ENCODE results near the gene TMEM150C.
"Not testable (repeated sequence)": the region's sequence is repeated elsewhere in the genome, so short reads cannot be mapped to it uniquely, and the experiment has no call there.

The TMEM150C gene

DNA sequence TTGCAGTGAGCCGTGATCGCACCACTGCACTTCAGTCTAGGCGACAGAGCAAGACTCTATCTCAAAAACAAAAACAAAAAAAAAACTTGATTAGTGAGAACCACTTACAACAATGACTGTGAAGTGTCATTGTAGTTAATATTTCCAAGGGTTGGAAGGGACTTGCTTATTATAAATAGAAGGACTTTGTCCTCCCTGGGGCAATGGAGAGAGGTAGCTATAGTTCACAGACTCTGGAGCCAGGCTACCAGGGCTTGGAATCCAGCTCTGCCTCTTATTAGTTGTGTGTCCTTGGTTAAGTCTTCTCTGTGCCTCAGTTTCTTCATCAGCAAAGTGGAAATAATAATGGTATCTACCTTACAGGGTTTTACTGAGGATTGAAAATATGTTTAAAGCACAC is 51.6 kb downstream of the TMEM150C start:
- DNase-seq, result no peak

DNA sequence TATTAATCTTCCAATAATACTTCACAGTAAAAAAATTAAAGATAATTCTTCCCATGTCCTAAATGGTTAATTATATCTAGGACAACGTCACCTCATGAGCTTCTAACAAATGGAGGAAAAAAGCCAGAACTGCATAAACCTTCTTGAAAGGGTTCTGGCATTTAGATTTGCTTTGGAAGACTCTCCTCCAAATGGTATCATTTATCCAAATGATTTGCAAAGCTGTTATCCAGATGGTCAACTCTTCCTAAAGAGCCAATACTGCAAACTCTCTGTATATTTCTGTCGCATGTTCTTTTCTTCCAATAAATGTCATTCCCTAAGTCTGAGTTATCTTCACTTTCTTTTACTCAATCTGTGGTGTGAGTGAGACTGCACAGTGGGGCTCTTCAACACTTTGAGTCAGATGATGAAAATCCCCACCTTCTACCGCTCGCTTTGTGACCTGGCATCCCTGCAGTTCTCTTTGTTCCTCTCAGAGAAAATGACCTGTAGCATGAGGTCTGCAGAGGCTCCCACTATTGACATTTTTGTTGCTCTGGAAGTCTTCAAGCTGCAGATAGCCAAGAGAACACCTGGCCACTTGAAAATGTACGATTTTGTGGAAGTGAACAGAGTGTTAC is 52.9 kb downstream of the TMEM150C start:
- DNase-seq, result no peak

DNA sequence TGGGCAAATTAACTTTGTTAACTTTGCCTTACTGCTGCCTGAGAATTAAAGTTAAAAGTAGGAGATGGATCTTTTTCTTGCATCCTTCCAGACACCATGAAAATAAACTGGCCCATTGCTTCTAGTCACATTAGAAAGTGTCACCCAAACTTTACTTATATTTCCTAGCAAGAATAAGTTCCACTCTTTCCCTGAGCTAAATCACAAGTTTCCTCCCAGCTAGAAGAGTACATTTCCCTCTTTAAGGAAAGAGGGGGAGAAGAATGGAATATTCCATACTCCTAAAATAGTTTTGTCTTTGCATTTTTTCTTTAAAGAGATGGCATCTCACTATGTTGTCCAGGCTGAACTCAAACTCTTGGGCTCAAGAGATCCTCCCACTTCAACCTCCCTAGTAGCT is 53.8 kb downstream of the TMEM150C start:
- DNase-seq, result no peak

DNA sequence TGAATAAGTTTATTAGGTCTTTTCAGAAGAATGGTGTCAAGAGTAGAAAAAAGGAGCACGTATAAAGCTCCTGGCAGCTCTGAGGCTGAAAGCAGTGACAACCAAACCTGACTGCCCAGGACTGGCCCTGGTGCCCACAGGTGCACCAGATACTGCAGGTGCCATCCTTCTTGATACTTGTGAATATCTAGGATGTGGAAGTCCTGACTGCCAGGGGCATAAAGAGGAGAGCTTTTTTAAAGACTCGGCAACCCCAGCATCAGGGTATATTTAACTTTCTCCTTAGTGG is 60.7 kb downstream of the TMEM150C start:
- DNase-seq, result no peak

DNA sequence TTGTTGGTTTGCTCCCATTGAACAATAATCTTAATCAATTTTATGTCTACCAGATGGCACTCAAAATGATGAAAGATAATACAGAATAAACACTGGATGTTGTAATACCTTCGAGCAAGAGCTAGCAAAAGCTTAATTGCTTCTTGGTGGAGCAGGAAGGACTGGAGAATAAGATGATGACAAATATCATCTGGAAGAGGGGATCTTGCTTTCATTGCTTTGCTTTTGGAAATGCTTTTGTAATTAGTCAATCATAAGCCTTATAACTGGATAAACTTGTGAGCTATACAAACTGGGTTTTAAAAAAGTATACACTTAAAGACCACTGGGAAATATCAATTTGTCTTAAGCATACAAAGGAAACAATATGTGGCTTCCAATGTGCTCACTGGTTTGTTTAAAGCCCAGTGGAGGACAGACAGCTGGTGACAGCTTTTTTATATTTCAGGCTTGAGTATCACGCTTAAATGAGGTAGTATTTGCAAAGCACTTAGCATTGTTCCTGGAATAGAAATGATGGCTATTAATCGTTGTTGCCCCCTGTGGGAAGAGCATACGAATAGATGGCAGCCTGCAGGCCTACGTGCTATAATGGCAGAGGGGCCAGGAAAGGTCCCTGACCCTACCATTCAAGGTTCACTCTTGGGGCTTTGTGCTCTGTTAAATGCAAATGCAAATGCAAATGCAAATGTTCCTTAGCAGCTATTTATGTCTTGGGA is 61.2 kb downstream of the TMEM150C start:
- DNase-seq, result no peak

DNA sequence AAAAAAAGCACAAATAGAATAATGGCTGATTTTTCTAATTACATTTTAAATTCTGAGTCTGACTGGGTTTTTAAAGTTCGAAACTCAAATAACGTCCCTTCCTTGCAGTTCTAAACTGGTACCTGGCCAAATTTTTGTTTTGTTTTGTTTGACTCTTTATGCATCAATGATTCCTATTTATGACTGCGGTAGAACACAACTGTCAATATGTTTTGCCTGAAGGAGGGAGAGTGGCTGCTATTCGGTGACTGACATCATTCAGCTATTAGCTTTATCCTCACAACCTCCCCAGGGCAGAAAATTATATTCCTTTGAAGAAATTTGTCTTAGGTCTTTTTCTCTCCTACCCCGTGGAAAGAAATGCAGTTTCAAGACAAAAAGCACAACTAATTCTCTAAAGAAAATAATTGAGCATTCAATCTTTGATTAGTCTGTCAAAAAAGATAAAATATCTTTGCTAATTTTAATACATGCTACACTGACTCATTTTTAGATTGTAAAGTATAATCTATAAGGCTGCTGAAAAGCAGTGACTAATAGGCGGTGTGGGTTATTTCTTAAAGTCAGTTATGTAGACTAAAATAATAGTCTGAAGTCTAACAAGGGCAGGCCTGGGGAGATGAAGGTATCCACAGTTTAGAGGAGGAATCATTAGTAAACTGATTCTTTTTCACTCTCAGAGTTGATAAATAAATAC is 61.9 kb downstream of the TMEM150C start:
- no peak for DNase-seq

DNA sequence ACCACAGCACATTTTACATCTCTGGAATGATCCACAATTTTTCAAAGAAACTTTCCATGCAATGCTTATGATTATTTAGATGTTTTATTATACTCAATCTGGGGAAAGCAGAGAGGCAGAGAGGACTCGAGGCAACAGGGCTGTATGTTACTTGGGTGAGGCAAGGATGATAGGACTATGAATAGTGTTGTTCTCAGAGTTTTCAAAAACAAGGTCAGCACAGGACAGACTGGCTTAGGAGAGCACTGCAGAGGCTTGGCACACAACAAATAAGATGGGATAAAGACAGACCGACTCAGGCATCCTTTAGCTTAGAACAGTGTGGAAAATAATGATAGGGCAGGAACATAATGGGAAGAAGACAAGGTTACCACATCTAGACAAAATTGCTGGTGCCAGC is 65.4 kb downstream of the TMEM150C start:
- DNase-seq, result no peak

DNA sequence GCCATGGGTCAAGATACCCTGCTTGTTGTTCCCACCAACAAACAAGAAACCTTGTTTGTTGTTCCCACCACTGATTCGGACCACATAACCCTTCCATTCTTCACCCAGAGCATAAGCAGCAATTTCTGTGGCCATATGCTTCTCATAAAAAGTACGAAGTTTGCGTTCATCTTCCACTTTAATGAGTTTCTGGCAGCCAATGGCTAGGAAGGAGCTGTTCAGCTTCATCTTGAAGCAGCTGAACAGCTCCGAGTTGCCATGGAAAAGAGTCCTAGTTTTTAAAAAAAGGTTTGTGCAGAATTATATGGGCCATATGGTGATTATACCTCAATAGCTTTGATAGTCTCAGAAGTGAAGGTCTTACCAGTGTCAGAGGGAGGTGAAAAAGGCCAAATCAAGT is 66.1 kb downstream of the TMEM150C start:
- DNase-seq, result no peak

DNA sequence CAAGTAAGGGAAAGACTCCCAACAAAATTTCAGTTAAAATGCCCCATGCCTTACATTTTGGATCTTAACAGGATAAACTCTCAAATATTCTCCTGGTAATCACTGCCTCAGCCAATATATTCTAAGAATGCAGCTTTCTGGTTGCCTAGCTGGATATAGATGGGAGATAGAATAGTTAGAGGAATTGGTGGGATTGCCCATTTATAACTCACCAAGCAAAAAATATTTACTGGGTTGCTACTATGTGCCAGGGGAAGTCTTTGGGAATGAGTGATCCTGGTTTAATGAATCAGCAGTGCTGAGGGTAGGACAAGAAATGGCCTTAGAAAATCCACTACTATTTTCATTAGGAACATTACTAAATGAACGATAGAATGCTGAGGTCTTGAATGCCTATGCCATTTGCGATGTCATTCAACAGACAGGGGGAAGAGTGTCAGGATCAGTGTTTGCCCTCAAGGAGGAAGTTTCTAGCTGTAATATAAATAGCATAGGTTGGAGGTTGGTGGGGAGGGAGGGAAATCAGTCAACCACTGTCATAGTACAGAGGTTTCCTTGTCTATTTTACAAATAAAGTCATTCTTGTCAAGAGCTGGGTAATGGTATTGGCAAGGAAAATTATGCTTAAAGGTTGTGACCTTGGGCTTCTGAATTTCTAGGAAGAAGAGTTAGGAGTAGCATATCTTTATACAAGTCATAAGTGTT is 67.9 kb downstream of the TMEM150C start:
- no peak for DNase-seq

DNA sequence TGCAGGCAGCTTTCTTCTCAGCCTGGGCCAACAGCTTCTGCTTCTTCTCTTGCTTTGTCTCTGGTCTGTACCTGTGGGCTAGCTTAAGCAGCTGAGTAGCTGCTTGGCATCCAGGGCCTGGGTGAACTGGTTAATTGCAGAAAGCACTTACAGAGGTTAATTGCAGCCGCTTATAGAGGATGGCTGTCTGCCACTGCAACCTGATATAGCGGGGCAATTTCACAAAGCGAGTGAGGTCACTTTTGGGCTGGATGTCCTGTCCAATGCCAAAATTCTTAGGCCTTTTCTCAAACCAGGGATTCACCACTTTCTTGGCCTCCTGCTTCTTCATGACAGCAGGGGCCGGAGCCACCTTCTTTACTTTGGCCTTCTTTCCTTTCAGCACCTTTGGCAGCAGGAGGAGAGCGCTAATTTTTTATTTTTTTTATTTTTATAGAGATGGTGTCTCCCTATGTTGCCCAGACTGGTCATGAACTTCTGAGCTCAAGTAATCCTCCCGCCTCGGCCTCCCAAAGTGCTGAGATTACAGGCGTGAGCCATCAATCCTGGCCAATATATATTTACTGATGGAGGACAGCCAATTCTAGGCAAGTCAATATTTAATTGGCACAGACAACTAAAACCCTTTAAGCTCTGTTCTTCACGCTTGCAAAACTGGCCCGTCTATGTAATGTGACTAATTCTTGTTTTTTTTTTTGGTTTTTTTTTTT is 70.4 kb downstream of the TMEM150C start:
- no peak for DNase-seq

DNA sequence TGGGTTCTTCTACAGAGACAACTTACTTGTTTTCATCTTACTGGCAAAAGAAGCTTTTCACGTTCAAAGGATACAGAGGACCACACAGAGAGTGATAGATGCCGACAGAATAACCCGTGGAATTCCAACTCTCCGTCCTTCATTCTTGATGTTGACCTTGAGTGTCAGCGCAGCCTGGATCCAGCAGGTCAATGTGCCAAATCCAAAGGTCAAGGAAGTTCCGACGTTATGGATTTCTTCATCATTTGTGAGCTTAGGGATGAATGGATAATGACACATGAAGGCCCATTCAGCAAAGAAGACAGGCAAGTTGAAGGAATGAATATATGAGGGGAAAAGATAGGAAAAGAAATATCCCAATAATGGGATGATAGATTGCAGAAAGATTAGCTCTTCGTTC is 71.8 kb downstream of the TMEM150C start:
- DNase-seq, result no peak

DNA sequence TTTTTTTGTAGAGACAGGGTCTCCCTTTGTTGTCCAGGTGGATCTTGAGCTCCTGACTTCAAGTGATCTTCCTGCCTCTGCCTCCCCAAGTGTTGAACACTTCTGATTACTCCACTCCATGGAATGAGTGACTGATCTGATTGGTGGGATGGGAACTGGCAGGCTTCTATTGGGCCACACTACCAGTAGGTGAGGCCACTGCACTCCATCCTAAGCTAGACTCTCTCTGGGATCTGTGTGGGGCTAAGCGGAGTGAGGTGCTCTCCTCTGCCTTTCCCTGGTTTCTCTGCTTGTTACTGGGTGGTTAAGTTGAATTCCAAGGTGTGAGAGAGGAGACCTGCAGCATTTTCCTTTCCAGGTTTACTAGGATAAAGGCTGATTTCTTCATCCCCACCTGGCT is 72.7 kb downstream of the TMEM150C start:
- DNase-seq, result no peak

DNA sequence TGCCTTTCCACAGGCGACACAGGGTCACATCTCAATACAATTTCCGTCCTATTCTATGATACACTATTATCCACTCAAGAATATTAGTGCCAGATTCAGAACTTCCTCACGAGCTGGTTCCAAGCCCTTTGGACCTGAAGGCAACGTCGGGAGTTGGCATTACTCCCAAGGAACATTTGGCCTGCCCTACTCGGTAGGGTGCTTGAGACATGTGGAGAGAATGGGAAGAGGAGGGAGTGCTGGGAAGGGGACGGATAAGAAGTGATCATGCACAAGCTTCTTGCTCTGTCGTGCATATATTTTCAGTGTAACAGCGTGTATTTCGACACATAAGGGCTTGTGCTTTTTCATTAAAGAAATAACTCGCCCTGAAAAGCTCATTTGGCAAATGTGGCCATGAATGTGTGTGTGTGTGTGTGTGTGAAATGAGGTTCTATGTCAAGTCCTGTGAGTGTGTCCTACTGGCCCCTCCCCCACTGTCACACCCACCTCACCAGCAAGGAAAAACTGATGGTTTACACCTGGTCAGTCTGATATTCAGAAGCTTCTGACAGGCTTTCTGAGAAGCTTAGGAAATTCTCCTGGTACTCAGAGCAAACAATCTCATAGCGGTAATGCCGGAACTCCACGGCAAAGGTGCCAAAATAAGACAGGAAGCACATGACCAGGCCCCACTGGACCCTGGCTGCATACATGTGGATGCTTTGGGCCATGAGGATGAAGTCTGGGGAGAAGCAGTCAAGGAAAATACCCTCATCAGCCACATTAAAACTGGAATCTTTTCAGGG is 76.6 kb downstream of the TMEM150C start:
- DNase-seq, result no peak

DNA sequence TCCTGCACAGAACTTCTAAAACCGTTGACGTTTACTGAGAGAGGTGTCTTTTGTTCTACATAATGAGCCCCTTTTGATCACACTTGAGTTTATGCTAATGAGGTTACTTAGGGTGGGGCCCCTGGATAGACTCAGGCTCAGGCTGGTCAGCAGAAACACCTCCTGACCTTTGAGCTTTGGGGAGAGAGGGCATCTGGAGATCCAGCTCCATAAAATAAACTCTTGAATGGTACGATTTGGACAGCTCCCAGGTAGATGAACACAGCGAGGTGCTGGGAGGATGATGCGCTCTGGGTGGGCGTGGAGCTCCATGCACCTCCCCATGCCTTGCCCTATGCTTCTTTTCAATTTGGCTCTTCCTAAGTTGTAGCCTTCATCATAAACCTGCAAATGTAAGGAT is 79.4 kb downstream of the TMEM150C start:
- no peak for DNase-seq

DNA sequence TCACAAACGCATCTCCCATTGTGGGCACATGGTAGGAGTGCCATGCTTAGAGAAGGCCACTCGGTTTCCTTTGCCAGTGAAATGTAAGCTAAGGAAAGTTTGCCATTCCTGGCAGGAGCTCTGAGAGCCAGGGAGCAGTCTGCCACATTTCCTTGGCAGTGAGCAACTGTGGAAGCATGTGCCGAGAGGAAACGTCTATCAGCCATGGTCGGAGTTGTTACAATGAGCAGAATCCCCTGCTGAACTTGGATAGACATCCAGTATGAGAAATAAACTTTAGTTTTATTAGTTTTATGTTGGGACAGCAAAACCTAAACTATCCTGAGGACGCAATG is 80.3 kb downstream of the TMEM150C start:
- no peak for DNase-seq

DNA sequence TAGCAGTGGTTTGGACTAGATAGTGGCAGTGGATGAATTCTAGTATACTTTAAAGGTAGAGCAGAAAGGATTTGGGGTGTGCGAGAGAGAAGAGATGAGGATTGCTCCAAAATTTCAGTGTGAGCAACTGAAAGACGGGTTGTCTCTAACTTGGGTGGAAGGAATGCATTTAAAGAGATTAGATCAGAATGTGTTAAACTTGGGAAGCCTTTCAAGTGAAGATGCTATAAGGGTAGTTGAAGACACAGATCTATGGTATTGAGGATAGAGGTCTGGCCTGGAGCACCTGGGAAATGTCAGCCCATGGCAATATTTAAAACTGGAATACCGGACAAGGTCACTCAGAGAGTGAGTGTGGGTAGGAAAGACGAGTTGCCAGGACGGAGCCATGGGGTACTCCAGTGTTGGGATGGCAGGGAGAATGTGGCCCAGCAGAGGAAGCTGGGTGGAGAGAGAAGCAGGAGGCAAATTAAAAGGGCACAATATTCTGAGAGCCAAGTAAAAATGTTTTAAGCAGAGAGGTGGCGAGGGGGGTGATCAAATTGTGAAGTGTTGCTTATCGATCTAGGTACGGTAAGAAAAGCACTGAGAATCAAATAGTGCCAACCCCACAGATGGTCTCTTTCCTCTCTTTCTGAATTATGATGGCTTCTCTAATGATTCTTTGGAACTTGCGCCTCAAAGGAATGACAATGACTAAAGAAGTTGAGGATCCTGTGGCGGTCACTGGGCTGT is 80.8 kb downstream of the TMEM150C start:
- no peak for DNase-seq

DNA sequence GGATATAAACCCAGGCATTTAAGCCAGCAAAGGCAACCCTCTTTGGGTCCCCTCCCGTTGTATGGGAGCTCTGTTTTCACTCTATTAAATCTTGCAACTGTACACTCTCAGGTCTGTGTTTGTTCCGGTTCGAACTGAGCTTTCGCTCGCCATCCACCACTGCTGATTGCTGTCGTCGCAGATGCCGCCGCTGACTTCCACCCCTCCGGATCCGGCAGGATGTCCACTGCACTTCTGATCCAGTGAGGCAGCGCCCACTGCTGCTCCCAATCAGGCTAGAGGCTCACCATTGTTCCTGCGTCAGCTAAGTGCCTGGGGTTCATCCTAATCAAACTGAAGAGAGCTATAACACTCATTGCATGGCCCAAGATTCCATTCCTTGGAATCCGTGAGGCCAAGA is 82.2 kb downstream of the TMEM150C start:
- no peak for DNase-seq

DNA sequence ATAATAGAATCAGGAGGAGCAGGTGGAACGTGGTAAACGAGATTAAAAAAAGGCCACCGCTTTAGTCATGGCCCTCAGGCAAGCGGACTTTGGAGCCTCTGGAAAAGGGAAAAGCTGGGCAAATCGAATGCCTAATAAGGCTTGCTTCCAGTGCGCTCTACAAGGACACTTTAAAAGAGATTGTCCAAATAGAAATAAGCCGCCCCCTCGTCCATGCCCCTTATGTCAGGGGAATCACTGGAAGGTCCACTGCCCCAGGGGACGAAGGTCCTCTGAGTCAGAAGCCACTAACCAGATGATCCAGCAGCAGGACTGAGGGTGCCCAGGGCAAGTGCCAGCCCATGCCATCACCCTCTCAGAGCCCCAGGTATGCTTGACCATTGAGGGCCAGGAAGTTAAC is 84.3 kb downstream of the TMEM150C start:
- not testable (repeated sequence) for DNase-seq

DNA sequence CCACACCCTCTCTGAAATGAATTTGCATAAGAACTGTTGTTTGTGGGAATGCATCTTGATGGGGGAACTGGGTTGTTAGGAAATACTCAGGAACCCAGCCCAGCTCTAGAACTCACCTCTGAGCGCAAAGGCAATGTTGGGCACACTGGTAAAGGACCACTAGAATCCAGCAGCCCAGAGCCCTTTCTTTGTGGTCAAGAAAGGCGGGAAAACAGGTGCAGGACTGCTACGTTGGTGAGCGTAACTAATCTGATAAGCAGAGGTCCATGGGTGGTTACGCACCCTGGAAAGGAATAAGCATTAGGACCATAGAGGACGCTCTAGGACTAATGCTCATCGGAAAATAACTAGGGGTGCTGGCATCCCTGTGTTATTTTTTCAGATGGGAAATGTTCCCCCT is 85.9 kb downstream of the TMEM150C start:
- DNase-seq, result not testable (repeated sequence)

DNA sequence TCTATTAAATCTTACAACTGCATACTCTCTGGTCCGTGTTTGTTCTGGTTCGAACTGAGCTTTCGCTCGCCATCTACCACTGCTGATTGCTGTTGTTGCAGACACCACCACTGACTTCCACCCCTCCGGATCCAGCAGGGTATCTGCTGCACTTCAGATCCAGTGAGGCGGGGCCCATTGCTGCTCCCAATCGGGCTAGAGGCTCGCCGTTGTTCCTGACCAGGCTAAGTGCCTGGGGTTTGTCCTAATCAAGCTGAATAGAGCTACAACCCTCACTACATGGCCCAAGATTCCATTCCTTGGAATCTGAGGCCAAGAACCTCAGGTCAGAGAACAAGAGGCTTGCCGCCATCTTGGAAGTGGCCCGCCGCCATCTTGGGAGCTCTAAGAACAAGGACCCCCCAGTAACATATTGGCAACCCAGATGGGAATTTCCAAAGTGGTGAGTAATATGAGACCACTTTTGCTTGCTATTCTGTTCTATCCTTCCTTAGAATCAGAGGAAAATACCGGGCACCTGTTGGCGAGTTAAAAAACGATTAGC is 88.1 kb downstream of the TMEM150C start:
- DNase-seq, result no peak

DNA sequence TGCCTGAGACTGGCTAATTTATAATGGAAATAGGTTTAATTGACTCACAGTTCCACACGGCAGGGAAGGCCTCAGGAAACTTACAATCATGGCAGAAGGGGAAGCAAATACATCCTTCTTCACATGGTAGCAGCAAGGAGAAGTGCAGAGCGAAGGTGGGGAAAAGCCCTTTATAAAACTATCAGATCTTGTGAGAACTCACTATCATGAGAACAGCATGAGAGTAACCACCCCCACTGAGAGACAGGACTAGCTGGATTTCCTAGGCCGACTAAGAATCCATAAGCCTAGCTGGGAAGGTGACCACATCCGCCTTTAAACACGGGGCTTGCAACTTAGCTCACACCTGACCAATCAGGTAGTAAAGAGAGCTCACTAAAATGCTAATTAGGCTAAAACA is 88.7 kb downstream of the TMEM150C start:
- not testable (repeated sequence) for DNase-seq

Measured in AML-193 (cell line).